Posterior vena cava (tissue), 2 donors: Measurements from ENCODE around the gene TDRD15. TPM values are rescaled to one million over a fixed set of nuclear protein-coding genes. Genes with fewer than 3 reads are reported as not detected.

ENCODE experiments used
- total RNA-seq, 2 donors: library from RNA; stranded (reverse); fragmentation: NEBNext Ultra II Directional; extraction: Animal tissue kit (Norgen Biotek cat#: 25700); gene quantifications; one replicate each; pipeline ENCODE4 v1.2.1, GENCODE V29; 2021
- donor health status: DM: yes; HTN: yes; CAD: no.
- donor health status: DM: yes; HTN: yes; CAD: no.

TDRD15 gene
- total RNA-seq, 2 donors from 2014 or later = 0.05 TPM; not detected in 1

Other genes starting within 250 kb of the TDRD15 start
- gene APOB, start 79.9 kb upstream of the TDRD15 start, total RNA-seq = 1 to 10 TPM; 1.6 to 1.9 TPM